ENCODE results near the gene IDH1.

- TF ChIP-seq YY1 (IDR thresholded peaks at IDR 0.05; ENCODE audit: extremely low read depth, insufficient replicate concordance, low read depth, low read length) (no peak), JUND (IDR thresholded peaks at IDR 0.05) (no peak), POLR2A (IDR thresholded peaks at IDR 0.05; ENCODE audit: borderline replicate concordance, extremely low read depth, insufficient read depth, insufficient read length) (no peak), EZH2 (IDR thresholded peaks at IDR 0.05) (no peak)
- TF ChIP-seq, protein P1, sequence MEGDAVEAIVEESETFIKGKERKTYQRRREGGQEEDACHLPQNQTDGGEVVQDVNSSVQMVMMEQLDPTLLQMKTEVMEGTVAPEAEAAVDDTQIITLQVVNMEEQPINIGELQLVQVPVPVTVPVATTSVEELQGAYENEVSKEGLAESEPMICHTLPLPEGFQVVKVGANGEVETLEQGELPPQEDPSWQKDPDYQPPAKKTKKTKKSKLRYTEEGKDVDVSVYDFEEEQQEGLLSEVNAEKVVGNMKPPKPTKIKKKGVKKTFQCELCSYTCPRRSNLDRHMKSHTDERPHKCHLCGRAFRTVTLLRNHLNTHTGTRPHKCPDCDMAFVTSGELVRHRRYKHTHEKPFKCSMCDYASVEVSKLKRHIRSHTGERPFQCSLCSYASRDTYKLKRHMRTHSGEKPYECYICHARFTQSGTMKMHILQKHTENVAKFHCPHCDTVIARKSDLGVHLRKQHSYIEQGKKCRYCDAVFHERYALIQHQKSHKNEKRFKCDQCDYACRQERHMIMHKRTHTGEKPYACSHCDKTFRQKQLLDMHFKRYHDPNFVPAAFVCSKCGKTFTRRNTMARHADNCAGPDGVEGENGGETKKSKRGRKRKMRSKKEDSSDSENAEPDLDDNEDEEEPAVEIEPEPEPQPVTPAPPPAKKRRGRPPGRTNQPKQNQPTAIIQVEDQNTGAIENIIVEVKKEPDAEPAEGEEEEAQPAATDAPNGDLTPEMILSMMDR (IDR thresholded peaks at IDR 0.05 in 2 of 3, conservative IDR thresholded peaks at IDR 0.05 in 1 of 3; ENCODE audit: borderline replicate concordance in 1 of 3, insufficient read depth in 1 of 3, low read depth in 2 of 3, low read length in 2 of 3) = peak; percentile 29 to 48 (median 46); a peak in 4 of 6 replicates
These were observed 1.4 kb upstream of the IDH1 start for GRCh38 chr2:208256192-208256782.
